HepG2 (cell line): Measurements from ENCODE around the gene SULT4A1. TPM values are rescaled to one million over a fixed set of nuclear protein-coding genes. Genes with fewer than 3 reads are reported as not detected.

Source experiments
- FOXA1 ChIP-seq, 2 experiments: fragments of 450-650 bp in 1 of 2; sonication (generic) in 1 of 2; formaldehyde crosslinking in 1 of 2; IDR thresholded peaks; 2 replicates each; pipeline versions ENCODE4 v1.4.0 to v1.6.1; 2016 to 2020; ENCODE audit warnings: missing genetic modification reagents in 1 of 2
- GPBP1L1 ChIP-seq: sonication (generic); formaldehyde crosslinking; IDR thresholded peaks from 2 replicates; pipeline ENCODE4 v1.5.0; 2020; ENCODE audit warnings: mild to moderate bottlenecking, missing genetic modification reagents
- HNRNPUL1 ChIP-seq: fragments of 200-400 bp; formaldehyde crosslinking; IDR thresholded peaks from 2 replicates; pipeline ENCODE4 v1.6.1; 2017; ENCODE audit warnings: low read depth, mild to moderate bottlenecking, low read length, moderate library complexity
- KLF12 ChIP-seq: sonication (generic); formaldehyde crosslinking; IDR thresholded peaks from 2 replicates; pipeline ENCODE4 v1.4.0; 2020; ENCODE audit warnings: missing genetic modification reagents, borderline replicate concordance
- KLF15 ChIP-seq: sonication (generic); formaldehyde crosslinking; IDR thresholded peaks from 2 replicates; pipeline ENCODE4 v1.8.1; 2023; ENCODE audit warnings: borderline replicate concordance, mild to moderate bottlenecking, inconsistent platforms, missing genetic modification reagents, mixed read lengths
- MXD4 ChIP-seq: IDR thresholded peaks from 2 replicates; pipeline ENCODE4 v1.6.1; 2016; ENCODE audit warnings: mild to moderate bottlenecking, missing biosample characterization, missing genetic modification reagents
- PCBP1 ChIP-seq: fragments of 200-400 bp; formaldehyde crosslinking; IDR thresholded peaks from 2 replicates; pipeline ENCODE4 v1.6.1; 2017; ENCODE audit warnings: mild to moderate bottlenecking, low read depth, low read length, borderline replicate concordance
- ZKSCAN5 ChIP-seq: sonication (generic); formaldehyde crosslinking; IDR thresholded peaks from 2 replicates; pipeline ENCODE4 v1.5.1; 2020; ENCODE audit warnings: mild to moderate bottlenecking, missing genetic modification reagents
- ZNF33B ChIP-seq: sonication (generic); formaldehyde crosslinking; IDR thresholded peaks from 2 replicates; pipeline ENCODE4 v1.5.1; 2020; ENCODE audit warnings: mild to moderate bottlenecking, missing genetic modification reagents
- ZNF460 ChIP-seq: sonication (generic); formaldehyde crosslinking; IDR thresholded peaks from 2 replicates; pipeline ENCODE4 v1.5.1; 2020; ENCODE audit warnings: missing genetic modification reagents, mild to moderate bottlenecking, borderline replicate concordance
- ZNF704 ChIP-seq: sonication (generic); formaldehyde crosslinking; IDR thresholded peaks from 2 replicates; pipeline ENCODE4 v1.8.1; 2023; ENCODE audit warnings: mild to moderate bottlenecking, inconsistent platforms, moderate library complexity, missing genetic modification reagents, borderline replicate concordance
- polyA plus RNA-seq, 8 experiments: library from polyadenylated mRNA; depleted of rRNA in 3 of 8; stranded (reverse) in 7 of 8; unstranded in 1 of 8; fragments of >200 nt; fragmentation: Illumina TruSeq in 4 of 8; extraction: Trizol in 4 of 8; gene quantifications; 2 replicates each; pipeline versions ENCODE4 v1.2.1 to v1.2.3, GENCODE V29; 2011 to 2016; ENCODE audit warnings: low read depth in 4 of 8, missing spikeins in 1 of 8, mixed read lengths in 1 of 8; ENCODE audit not compliant: insufficient read depth in 1 of 8
- total RNA-seq, 5 experiments: library from RNA; depleted of rRNA; stranded (reverse); fragments of >200 nt; fragmentation: Illumina TruSeq; extraction: Trizol; gene quantifications; 2 replicates each; pipeline ENCODE4 v1.2.3, GENCODE V29; 2016; ENCODE audit warnings: low read depth in 1 of 5
- TF ChIP-seq, protein P1 (sequence below), 2 experiments: sonication (generic) in 1 of 2; formaldehyde crosslinking in 1 of 2; IDR thresholded peaks; 2 replicates each; pipeline versions ENCODE4 v1.6.1 to v1.9.0; 2014 to 2022; ENCODE audit warnings: antibody characterized with exemption in 1 of 2, borderline replicate concordance in 1 of 2, inconsistent platforms in 1 of 2, low read depth in 1 of 2, missing genetic modification reagents in 1 of 2
- TF ChIP-seq, protein P2 (sequence below): sonication (generic); formaldehyde crosslinking; IDR thresholded peaks from 2 replicates; pipeline ENCODE4 v1.4.0; 2020; ENCODE audit warnings: missing genetic modification reagents; ENCODE audit errors: not compliant biosample characterization
- TF ChIP-seq, protein P3 (sequence below): sonication (generic); formaldehyde crosslinking; IDR thresholded peaks from 2 replicates; pipeline ENCODE4 v1.4.0; 2020; ENCODE audit warnings: missing genetic modification reagents, mild to moderate bottlenecking, borderline replicate concordance

SULT4A1 gene
- total and polyA plus RNA-seq, 2 of the 13 experiments (the other 11 are each of a cell fraction or from before 2014, with no cell fraction given) = not detected

GRCh38 chr22:43867839-43868635, 5.7 kb upstream of the SULT4A1 start (continued):
- TF ChIP-seq, protein P1, sequence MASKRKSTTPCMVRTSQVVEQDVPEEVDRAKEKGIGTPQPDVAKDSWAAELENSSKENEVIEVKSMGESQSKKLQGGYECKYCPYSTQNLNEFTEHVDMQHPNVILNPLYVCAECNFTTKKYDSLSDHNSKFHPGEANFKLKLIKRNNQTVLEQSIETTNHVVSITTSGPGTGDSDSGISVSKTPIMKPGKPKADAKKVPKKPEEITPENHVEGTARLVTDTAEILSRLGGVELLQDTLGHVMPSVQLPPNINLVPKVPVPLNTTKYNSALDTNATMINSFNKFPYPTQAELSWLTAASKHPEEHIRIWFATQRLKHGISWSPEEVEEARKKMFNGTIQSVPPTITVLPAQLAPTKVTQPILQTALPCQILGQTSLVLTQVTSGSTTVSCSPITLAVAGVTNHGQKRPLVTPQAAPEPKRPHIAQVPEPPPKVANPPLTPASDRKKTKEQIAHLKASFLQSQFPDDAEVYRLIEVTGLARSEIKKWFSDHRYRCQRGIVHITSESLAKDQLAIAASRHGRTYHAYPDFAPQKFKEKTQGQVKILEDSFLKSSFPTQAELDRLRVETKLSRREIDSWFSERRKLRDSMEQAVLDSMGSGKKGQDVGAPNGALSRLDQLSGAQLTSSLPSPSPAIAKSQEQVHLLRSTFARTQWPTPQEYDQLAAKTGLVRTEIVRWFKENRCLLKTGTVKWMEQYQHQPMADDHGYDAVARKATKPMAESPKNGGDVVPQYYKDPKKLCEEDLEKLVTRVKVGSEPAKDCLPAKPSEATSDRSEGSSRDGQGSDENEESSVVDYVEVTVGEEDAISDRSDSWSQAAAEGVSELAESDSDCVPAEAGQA (IDR thresholded peaks at IDR 0.05; ENCODE audit: low read depth) = no peak
- TF ChIP-seq, protein P1 (CRISPR knock-in tag; IDR thresholded peaks at IDR 0.05; ENCODE audit: borderline replicate concordance) = 0 out of 2 replicates have a peak, but pooled peaks have one; percentile 77
- TF ChIP-seq PCBP1 (no peak), KLF12 (CRISPR knock-in tag) (peak; percentile 84), FOXA1 (IDR thresholded peaks at IDR 0.05) (no peak), FOXA1 (CRISPR knock-in tag; IDR thresholded peaks at IDR 0.05) (no peak), KLF15 (CRISPR knock-in tag) (no peak), ZKSCAN5 (CRISPR knock-in tag) (no peak), GPBP1L1 (no peak), ZNF704 (CRISPR knock-in tag) (no peak), MXD4 (CRISPR knock-in tag) (peak; percentile 38; the same call in 1 of the 2 replicates), HNRNPUL1 (no peak), ZNF33B (CRISPR knock-in tag) (no peak), ZNF460 (CRISPR knock-in tag) (no peak)
- TF ChIP-seq, protein P2, sequence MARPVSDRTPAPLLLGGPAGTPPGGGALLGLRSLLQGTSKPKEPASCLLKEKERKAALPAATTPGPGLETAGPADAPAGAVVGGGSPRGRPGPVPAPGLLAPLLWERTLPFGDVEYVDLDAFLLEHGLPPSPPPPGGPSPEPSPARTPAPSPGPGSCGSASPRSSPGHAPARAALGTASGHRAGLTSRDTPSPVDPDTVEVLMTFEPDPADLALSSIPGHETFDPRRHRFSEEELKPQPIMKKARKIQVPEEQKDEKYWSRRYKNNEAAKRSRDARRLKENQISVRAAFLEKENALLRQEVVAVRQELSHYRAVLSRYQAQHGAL (CRISPR knock-in tag) = no peak
- TF ChIP-seq, protein P3, sequence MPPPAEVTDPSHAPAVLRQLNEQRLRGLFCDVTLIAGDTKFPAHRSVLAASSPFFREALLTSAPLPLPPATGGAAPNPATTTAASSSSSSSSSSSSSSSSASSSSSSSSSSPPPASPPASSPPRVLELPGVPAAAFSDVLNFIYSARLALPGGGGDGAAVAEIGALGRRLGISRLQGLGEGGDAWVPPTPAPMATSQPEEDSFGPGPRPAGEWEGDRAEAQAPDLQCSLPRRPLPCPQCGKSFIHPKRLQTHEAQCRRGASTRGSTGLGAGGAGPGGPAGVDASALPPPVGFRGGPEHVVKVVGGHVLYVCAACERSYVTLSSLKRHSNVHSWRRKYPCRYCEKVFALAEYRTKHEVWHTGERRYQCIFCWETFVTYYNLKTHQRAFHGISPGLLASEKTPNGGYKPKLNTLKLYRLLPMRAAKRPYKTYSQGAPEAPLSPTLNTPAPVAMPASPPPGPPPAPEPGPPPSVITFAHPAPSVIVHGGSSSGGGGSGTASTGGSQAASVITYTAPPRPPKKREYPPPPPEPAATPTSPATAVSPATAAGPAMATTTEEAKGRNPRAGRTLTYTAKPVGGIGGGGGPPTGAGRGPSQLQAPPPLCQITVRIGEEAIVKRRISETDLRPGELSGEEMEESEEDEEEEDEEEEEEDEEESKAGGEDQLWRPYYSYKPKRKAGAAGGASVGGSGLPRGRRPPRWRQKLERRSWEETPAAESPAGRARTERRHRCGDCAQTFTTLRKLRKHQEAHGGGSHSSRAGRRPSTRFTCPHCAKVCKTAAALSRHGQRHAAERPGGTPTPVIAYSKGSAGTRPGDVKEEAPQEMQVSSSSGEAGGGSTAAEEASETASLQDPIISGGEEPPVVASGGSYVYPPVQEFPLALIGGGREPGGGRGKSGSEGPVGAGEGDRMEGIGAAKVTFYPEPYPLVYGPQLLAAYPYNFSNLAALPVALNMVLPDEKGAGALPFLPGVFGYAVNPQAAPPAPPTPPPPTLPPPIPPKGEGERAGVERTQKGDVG = no peak
